ENCODE measurements around the gene ATXN7L3.
A peak's percentile ranks its signal among the peaks of the same experiment; 100 is the strongest.

Gene ATXN7L3

GRCh38 chr17:44200478-44201155 is 933 bp upstream of the ATXN7L3 start:
- no peak for DNase-seq (ENCODE audit: low read depth)

GRCh38 chr17:44198721-44199552 is 747 bp downstream of the ATXN7L3 start:
- DNase-seq (ENCODE audit: low read depth): no peak

GRCh38 chr17:44197980-44198720 is 1.5 kb downstream of the ATXN7L3 start:
- peak; percentile 71 for DNase-seq (ENCODE audit: low read depth)

GRCh38 chr17:44197107-44197506 is 2.6 kb downstream of the ATXN7L3 start:
- DNase-seq (ENCODE audit: low read depth): no peak

- no peak for DNase-seq (ENCODE audit: low read depth)
Measured at GRCh38 chr17:44193326-44194084, 6.2 kb downstream of the ATXN7L3 start.

- no peak for DNase-seq (ENCODE audit: low read depth)
Measured at GRCh38 chr17:44192750-44193149, 6.9 kb downstream of the ATXN7L3 start.

- no peak for DNase-seq (ENCODE audit: low read depth)
Measured at GRCh38 chr17:44191941-44192496, 7.7 kb downstream of the ATXN7L3 start.

GRCh38 chr17:44191369-44191768 is 8.3 kb downstream of the ATXN7L3 start:
- DNase-seq (ENCODE audit: low read depth): no peak

- DNase-seq (ENCODE audit: low read depth): no peak
Measured at GRCh38 chr17:44190481-44190880, 9.2 kb downstream of the ATXN7L3 start.

- DNase-seq (ENCODE audit: low read depth): no peak
Measured at GRCh38 chr17:44188576-44189403, 10.9 kb downstream of the ATXN7L3 start.

GRCh38 chr17:44187131-44187899 is 12.4 kb downstream of the ATXN7L3 start:
- no peak for DNase-seq (ENCODE audit: low read depth)

- peak; percentile 99 for DNase-seq (ENCODE audit: low read depth)
Measured at GRCh38 chr17:44186307-44187130, 13.2 kb downstream of the ATXN7L3 start, which contains the start of gene TMUB2. TMUB2 (plus strand) TSS chr17:44186972; CDS start chr17:44187709, 737 bp downstream.

- no peak for DNase-seq (ENCODE audit: low read depth)
Measured at GRCh38 chr17:44184212-44184810, 15.4 kb downstream of the ATXN7L3 start.

GRCh38 chr17:44183024-44183423 is 16.7 kb downstream of the ATXN7L3 start:
- DNase-seq (ENCODE audit: low read depth): no peak

- no peak for DNase-seq (ENCODE audit: low read depth)
Measured at GRCh38 chr17:44178133-44178532, 21.6 kb downstream of the ATXN7L3 start.

- no peak for DNase-seq (ENCODE audit: low read depth)
Measured at GRCh38 chr17:44177640-44178039, 22.0 kb downstream of the ATXN7L3 start.

- no peak for DNase-seq (ENCODE audit: low read depth)
Measured at GRCh38 chr17:44176671-44177501, 22.8 kb downstream of the ATXN7L3 start.

GRCh38 chr17:44176257-44176656 is 23.4 kb downstream of the ATXN7L3 start:
- DNase-seq (ENCODE audit: low read depth): no peak
